Naive thymus-derived CD4-positive, alpha-beta T cell (primary cell): Measurements from ENCODE around the gene STIM1. TPM values are rescaled to one million over a fixed set of nuclear protein-coding genes. Genes with fewer than 3 reads are reported as not detected.

Experiments used
- ATAC-seq: fragments of 150-1000 bp; cut with Tn5 transposase; 2 replicates; pipeline ENCODE4 v1.10.0; 2021; ENCODE audit warnings: mild to moderate bottlenecking, moderate library complexity
- CTCF ChIA-PET: fragments of 350-600 bp; sonication (Branson Sonifier 250); formaldehyde crosslinking; loops from one replicate; lab custom pipeline; 2021; ENCODE audit warnings: antibody characterized with exemption; lab: Charles Lee
- POLR2A ChIA-PET: fragments of 350-600 bp; sonication (Branson Sonifier 250); formaldehyde crosslinking; loops from one replicate; lab custom pipeline; 2021; ENCODE audit warnings: antibody characterized with exemption, inconsistent platforms; lab: Charles Lee
- DNase-seq, 9 donors: peaks; one replicate each; pipeline versions ENCODE4 v3.0.0 to v3.0.0-alpha.2; 2020 to 2022; ENCODE audit warnings: mixed read lengths in 1 of 9
- H3K27ac ChIP-seq: one replicate; pipeline ENCODE4 v1.7.0; 2013; ENCODE audit warnings: mild to moderate bottlenecking, low read depth, low read length, moderate library complexity
- H3K27me3 ChIP-seq, 2 donors: one replicate each; pipeline ENCODE4 v1.7.0; 2013; ENCODE audit warnings: low read length in 2 of 2, mild to moderate bottlenecking in 2 of 2, moderate library complexity in 2 of 2; ENCODE audit not compliant: control insufficient read depth in 2 of 2, insufficient read depth in 2 of 2
- H3K36me3 ChIP-seq, 3 experiments: 1 replicate in 2 of 3; 2 replicates in 1 of 3; pipeline ENCODE4 v1.7.0; 2013; ENCODE audit warnings: low read length in 3 of 3, mild to moderate bottlenecking in 3 of 3, moderate library complexity in 1 of 3; ENCODE audit not compliant: insufficient read depth in 3 of 3, control insufficient read depth in 2 of 3
- H3K4me1 ChIP-seq, 2 donors: one replicate each; pipeline ENCODE4 v1.7.0; 2013; ENCODE audit warnings: low read length in 2 of 2, mild to moderate bottlenecking in 2 of 2, moderate library complexity in 1 of 2; ENCODE audit not compliant: control insufficient read depth in 2 of 2, insufficient read depth in 2 of 2
- H3K4me3 ChIP-seq: 2 replicates; pipeline ENCODE4 v1.7.0; 2013; ENCODE audit warnings: mild to moderate bottlenecking, low read length
- H3K9me3 ChIP-seq, 3 experiments: 1 replicate in 2 of 3; 2 replicates in 1 of 3; pipeline ENCODE4 v1.7.0; 2013; ENCODE audit warnings: low read length in 3 of 3; ENCODE audit not compliant: control insufficient read depth in 2 of 3
- H3K27ac Mint-ChIP-seq, 9 donors: one replicate each; pipeline ENCODE4 v1.8.0; 2020 to 2022; ENCODE audit warnings: mixed read lengths in 9 of 9, mild to moderate bottlenecking in 8 of 9, moderate library complexity in 5 of 9, inconsistent platforms in 2 of 9
- H3K27me3 Mint-ChIP-seq, 5 donors: one replicate each; pipeline ENCODE4 v1.8.0; 2021 to 2022; ENCODE audit warnings: mixed read lengths in 5 of 5, mild to moderate bottlenecking in 1 of 5
- H3K36me3 Mint-ChIP-seq, 5 donors: one replicate each; pipeline ENCODE4 v1.8.0; 2020 to 2022; ENCODE audit warnings: mixed read lengths in 5 of 5, mild to moderate bottlenecking in 3 of 5, inconsistent platforms in 1 of 5
- H3K4me1 Mint-ChIP-seq, 7 donors: one replicate each; pipeline ENCODE4 v1.8.0; 2020 to 2022; ENCODE audit warnings: mixed read lengths in 7 of 7, mild to moderate bottlenecking in 3 of 7, inconsistent platforms in 1 of 7
- H3K4me3 Mint-ChIP-seq, 10 donors: one replicate each; pipeline ENCODE4 v1.8.0; 2020 to 2022; ENCODE audit warnings: mild to moderate bottlenecking in 10 of 10, mixed read lengths in 10 of 10, moderate library complexity in 6 of 10, inconsistent platforms in 2 of 10
- H3K9me3 Mint-ChIP-seq, 11 donors: one replicate each; pipeline ENCODE4 v1.8.0; 2020 to 2022; ENCODE audit warnings: mixed read lengths in 11 of 11, mild to moderate bottlenecking in 4 of 11, inconsistent platforms in 1 of 11, moderate library complexity in 1 of 11
- intact Hi-C, 2 donors: fragments of 100-400 bp; cut with micrococcal nuclease; formaldehyde crosslinking; loops; one replicate each; pipeline ENCODE4 v1.15.1; 2023
- polyA plus RNA-seq, 2 donors: library from polyadenylated mRNA; unstranded; fragments of 300-500 nt; fragmentation: Illumina TruSeq; gene quantifications; one replicate each; pipeline ENCODE4 v1.2.3, GENCODE V29; 2021
- total RNA-seq, 6 experiments: library from RNA in 5 of 6; stranded (reverse) in 5 of 6; gene quantifications; 1 replicate in 5 of 6; 2 replicates in 1 of 6; pipeline ENCODE4 v1.2.3 and lab custom pipeline; 2021 to 2026

The STIM1 gene
- total and polyA plus RNA-seq, 7 experiments from 2014 or later, result 38.4 to 117 (median 99.0) TPM

DNA sequence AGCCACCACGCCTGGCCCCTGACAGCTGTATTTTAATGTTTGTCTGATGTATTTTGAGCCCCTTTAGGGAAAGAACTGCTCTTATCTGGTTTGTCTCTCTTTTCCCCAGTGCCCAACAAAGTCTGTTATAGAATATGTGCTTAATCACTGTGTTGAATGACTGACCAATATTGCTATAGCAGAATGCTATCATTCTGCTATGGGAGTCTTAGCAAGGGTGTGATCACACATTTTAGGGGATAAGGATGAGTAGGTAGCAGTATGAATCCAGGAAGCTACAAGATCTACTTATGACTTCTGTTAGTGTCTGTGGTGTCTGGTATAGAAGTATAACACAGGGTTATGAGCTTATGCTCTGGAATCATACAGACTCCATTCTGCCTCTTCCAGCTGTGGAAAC, 121.6 kb downstream of the STIM1 start:
- POLR2A ChIA-PET, result interaction anchor here (0.8 to 3.8 kb wide), 3 partner anchors 10 to 122 kb away, joined by 3 to 14 read pairs (median 10); partner anchors contain the start of gene STIM1

DNA sequence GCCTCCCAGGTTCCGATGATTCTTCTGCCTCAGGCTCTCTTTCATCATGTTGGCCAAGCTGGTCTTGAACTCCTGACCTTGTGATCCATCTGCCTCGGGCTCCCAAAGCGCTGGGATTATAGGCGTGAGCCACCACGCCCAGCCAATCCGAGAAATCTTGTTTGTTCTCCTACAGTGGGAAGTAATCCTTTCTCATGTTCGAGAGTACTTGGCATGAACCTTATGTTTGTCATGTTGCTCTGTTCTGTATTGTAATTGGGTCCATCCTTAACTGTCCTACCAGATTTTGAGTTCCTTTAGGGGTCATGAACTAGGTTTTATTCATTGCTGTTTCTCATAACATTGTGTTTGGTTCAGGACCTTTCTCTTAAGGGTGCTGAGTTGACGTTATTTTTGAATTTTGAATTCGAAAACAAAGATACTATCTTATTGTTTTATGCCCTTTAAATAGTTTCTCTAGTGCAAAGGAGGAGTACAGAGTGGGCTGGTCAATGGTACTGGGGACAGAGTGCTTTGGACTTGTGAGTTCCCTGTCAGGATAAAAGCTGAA, 125.7 kb downstream of the STIM1 start:
- CTCF ChIA-PET, result interaction anchor here (0.7 kb wide), 1 partner anchor 12 kb away, joined by 4 read pairs; no protein-coding TSS in a partner anchor
- ATAC-seq, result no peak
- intact Hi-C loops, result no loop called here
- POLR2A ChIA-PET, result no interaction called here
- H3K36me3 ChIP-seq, result no peaks in the 10 kb centered on the region
- Mint-ChIP-seq H3K27ac (peak overlapping the region in 7 of 9 donors; percentile 1 to 86 (median 37)), H3K9me3 (no peaks in the 10 kb centered on the region), H3K4me1 (peaks cover 52 to 94% (median 89%) of the 10 kb centered on the region in 7 donors), H3K36me3 (peaks cover 4 to 24% (median 9%) of the 10 kb centered on the region in 5 donors), H3K4me3 (peak overlapping the region in 1 of 10 donors; percentile 29), H3K27me3 (no peaks in the 10 kb centered on the region)
- peaks cover 27 to 38% of the 10 kb centered on the region in 2 donors for H3K4me1 ChIP-seq
- no peak for DNase-seq
- no peaks in the 10 kb centered on the region for H3K27me3 ChIP-seq
- no peak overlapping the region for H3K4me3 ChIP-seq
- H3K9me3 ChIP-seq, result no peaks in the 10 kb centered on the region
- H3K27ac ChIP-seq, result no peak overlapping the region

More for the DNA sequence above, 121.6 kb downstream of the STIM1 start:
- Mint-ChIP-seq H3K27me3 (no peaks in the 10 kb centered on the region), H3K36me3 (peaks cover 13 to 42% (median 21%) of the 10 kb centered on the region in 5 donors), H3K27ac (peak overlapping the region in 3 of 9 donors; percentile 15 to 77 (median 43)), H3K4me3 (no peak overlapping the region), H3K9me3 (no peaks in the 10 kb centered on the region), H3K4me1 (peaks cover 47 to 89% (median 80%) of the 10 kb centered on the region in 7 donors)
- ATAC-seq, result no peak
- no peaks in the 10 kb centered on the region for H3K9me3 ChIP-seq
- no peaks in the 10 kb centered on the region for H3K27me3 ChIP-seq
- intact Hi-C loops, result loop anchor here in 1 of 2 donors (1.0 kb wide), 1 partner anchor 8 kb away; no protein-coding TSS in a partner anchor
- peaks cover 7 to 15% of the 10 kb centered on the region in 2 donors for H3K4me1 ChIP-seq
- H3K36me3 ChIP-seq, result no peaks in the 10 kb centered on the region
- H3K4me3 ChIP-seq, result no peak overlapping the region
- no peak for DNase-seq
- CTCF ChIA-PET, result interaction anchor here (0.6 to 0.9 kb wide), 3 partner anchors 35 to 122 kb away, joined by 3 read pairs; no protein-coding TSS in a partner anchor
- H3K27ac ChIP-seq, result no peak overlapping the region

DNA sequence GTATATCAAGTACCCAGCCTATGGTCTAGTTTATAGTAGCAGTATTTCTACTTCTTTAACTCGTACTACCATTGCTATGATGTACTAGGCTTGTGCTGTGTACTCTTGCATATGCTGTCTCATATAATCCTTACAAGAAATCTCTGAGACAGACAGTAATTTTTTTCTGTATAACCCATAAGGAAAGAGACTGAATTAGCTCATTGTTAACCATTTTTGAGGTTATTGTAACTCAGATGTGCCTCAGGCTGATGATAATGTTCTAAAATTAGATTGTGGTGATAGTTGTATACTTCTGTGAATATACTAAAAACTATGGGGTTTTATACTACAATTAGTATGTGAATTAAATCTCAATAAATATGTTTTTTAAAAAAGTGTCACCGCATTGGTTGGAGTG, 127.0 kb downstream of the STIM1 start:
- Mint-ChIP-seq H3K4me3 (peak overlapping the region in 1 of 10 donors; percentile 4), H3K36me3 (peaks cover 4 to 25% (median 11%) of the 10 kb centered on the region in 5 donors), H3K27me3 (no peaks in the 10 kb centered on the region), H3K9me3 (no peaks in the 10 kb centered on the region), H3K4me1 (peaks cover 55 to 97% (median 93%) of the 10 kb centered on the region in 7 donors), H3K27ac (peak overlapping the region in 7 of 9 donors; percentile 13 to 86 (median 37))
- POLR2A ChIA-PET, result interaction anchor here (0.7 to 1.9 kb wide), 2 partner anchors 12 to 35 kb away, joined by 3 to 6 read pairs; no protein-coding TSS in a partner anchor
- Histone ChIP-seq H3K27me3 (no peaks in the 10 kb centered on the region), H3K36me3 (no peaks in the 10 kb centered on the region), H3K27ac (no peak overlapping the region), H3K9me3 (no peaks in the 10 kb centered on the region), H3K4me3 (no peak overlapping the region), H3K4me1 (peaks cover 27 to 40% of the 10 kb centered on the region in 2 donors)
- intact Hi-C loops, result loop anchor here in 1 of 2 donors (2.0 kb wide), 1 partner anchor 14 kb away; no protein-coding TSS in a partner anchor
- DNase-seq, result no peak
- CTCF ChIA-PET, result interaction anchor here (0.6 to 4.5 kb wide), 2 partner anchors 129 to 133 kb away, joined by 5 to 45 read pairs; no protein-coding TSS in a partner anchor
- ATAC-seq, result no peak

DNA sequence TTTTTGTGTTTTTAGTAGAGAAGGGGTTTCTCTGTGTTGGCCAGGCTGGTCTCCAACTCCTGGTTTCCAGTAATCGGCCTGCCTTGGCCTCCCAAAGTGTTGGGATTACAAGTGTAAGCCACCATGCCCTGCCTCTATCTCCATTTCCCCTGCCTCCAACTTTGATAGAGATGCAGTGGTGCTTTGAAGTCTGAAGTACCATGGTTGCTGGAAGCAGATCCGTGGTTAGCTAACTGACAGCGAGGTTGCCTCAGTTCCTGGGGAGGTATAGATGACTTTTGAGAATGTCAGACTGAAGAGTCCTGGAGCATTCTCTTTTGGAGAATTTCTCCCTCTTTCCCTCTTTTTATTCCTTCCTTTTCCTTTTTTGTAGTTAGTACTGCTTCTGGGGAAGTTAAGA, 127.6 kb downstream of the STIM1 start:
- Mint-ChIP-seq H3K4me3 (peak overlapping the region in 8 of 10 donors; percentile 13 to 51 (median 34)), H3K9me3 (peaks cover 0 to 2% (median 0%) of the 10 kb centered on the region in 11 donors), H3K27me3 (no peaks in the 10 kb centered on the region), H3K4me1 (peaks cover 58 to 97% (median 94%) of the 10 kb centered on the region in 7 donors), H3K36me3 (peaks cover 4 to 29% (median 13%) of the 10 kb centered on the region in 5 donors), H3K27ac (peak overlapping the region; percentile 12 to 86 (median 63))
- DNase-seq (no peak), ATAC-seq (no peak)
- intact Hi-C loops, result loop anchor here in 1 of 2 donors (2.0 kb wide), 1 partner anchor 14 kb away; no protein-coding TSS in a partner anchor
- H3K9me3 ChIP-seq, result no peaks in the 10 kb centered on the region
- ChIA-PET POLR2A (interaction anchor here (0.6 to 2.0 kb wide), 4 partner anchors 13 to 128 kb away, joined by 3 to 14 read pairs (median 4); partner anchors contain the start of gene STIM1), CTCF (interaction anchor here (1.4 to 4.5 kb wide), 3 partner anchors 89 to 133 kb away, joined by 6 to 45 read pairs (median 8); no protein-coding TSS in a partner anchor)
- H3K36me3 ChIP-seq, result no peaks in the 10 kb centered on the region
- no peak overlapping the region for H3K4me3 ChIP-seq
- peaks cover 27 to 40% of the 10 kb centered on the region in 2 donors for H3K4me1 ChIP-seq
- no peak overlapping the region for H3K27ac ChIP-seq
- no peaks in the 10 kb centered on the region for H3K27me3 ChIP-seq

DNA sequence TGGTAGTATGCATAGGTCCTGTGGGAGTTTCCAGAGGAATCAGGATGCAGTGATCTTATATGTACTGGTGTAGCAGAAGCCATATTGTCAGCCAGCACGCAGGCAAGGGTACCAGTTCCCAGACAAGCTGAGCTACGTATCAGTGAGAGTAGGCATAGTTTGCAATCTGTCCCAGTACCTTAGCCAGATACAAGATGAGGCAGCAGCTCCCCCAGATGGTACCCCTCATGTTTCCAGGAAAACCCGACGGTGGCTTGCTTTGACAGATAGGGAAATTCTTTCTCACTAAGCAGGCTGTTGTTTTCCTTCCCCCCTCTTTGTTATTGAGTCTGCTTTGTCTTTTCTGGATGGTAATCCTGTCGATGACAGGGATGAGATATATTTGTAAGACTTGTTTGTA, 129.4 kb downstream of the STIM1 start:
- H3K36me3 ChIP-seq, result no peaks in the 10 kb centered on the region
- H3K4me1 Mint-ChIP-seq, result peaks cover 53 to 99% (median 93%) of the 10 kb centered on the region in 7 donors
- no peaks in the 10 kb centered on the region for H3K27me3 ChIP-seq
- peak overlapping the region in 8 of 10 donors; percentile 1 to 43 (median 3) for H3K4me3 Mint-ChIP-seq
- peaks cover 4 to 36% (median 7%) of the 10 kb centered on the region in 5 donors for H3K36me3 Mint-ChIP-seq
- H3K27ac ChIP-seq, result peak overlapping the region; percentile 5
- no peak overlapping the region for H3K4me3 ChIP-seq
- ChIA-PET POLR2A (interaction anchor here (0.6 to 2.0 kb wide), 7 partner anchors 22 to 177 kb away, joined by 3 to 14 read pairs (median 4); partner anchors contain the start of genes PGAP2, RHOG and STIM1), CTCF (interaction anchor here (1.0 to 4.5 kb wide), 6 partner anchors 42 to 139 kb away, joined by 3 to 45 read pairs (median 8); partner anchors contain the start of gene STIM1)
- ATAC-seq (peak; percentile 69), DNase-seq (peak in 8 of 9 donors; percentile 23 to 55 (median 36))
- H3K27ac Mint-ChIP-seq, result peak overlapping the region in 8 of 9 donors; percentile 26 to 90 (median 82)
- peaks cover 20 to 45% of the 10 kb centered on the region in 2 donors for H3K4me1 ChIP-seq
- no peaks in the 10 kb centered on the region for H3K27me3 Mint-ChIP-seq
- intact Hi-C loops, result loop anchor here (1.0 to 5.0 kb wide), 10 partner anchors 16 to 161 kb away; partner anchors contain the start of gene STIM1 (in 1 of the 2)
- H3K9me3 Mint-ChIP-seq, result peaks cover 0 to 2% (median 0%) of the 10 kb centered on the region in 11 donors
- no peaks in the 10 kb centered on the region for H3K9me3 ChIP-seq

DNA sequence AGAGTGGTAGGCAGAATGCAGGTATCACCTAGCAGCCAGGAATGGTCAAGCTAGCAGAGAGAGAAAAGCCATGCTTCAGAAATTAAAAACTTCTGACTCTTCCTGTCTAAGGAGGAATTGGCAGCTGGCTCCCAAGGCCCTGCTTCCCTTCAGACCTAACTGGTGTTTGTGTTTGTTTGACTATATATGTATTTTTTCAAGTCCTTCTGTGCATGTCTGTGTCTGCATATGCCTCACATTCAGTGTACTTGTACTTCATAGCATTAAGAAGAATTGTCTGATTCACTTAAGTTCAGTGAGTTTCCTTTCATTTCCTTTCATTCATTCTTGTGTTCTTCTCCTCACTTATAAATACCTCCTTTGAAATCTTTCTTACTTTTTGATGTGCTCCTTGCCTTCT, 130.2 kb downstream of the STIM1 start:
- no peaks in the 10 kb centered on the region for H3K36me3 ChIP-seq
- DNase-seq, result no peak
- H3K36me3 Mint-ChIP-seq, result peaks cover 5 to 33% (median 6%) of the 10 kb centered on the region in 5 donors
- peaks cover 26 to 45% of the 10 kb centered on the region in 2 donors for H3K4me1 ChIP-seq
- H3K27ac Mint-ChIP-seq, result peak overlapping the region; percentile 6 to 90 (median 79)
- peak overlapping the region; percentile 24 for H3K27ac ChIP-seq
- intact Hi-C loops, result loop anchor here (1.0 to 5.0 kb wide), 10 partner anchors 16 to 161 kb away; partner anchors contain the start of gene STIM1 (in 1 of the 2)
- H3K4me3 ChIP-seq, result no peak overlapping the region
- ChIA-PET POLR2A (interaction anchor here (1.2 to 1.3 kb wide), 2 partner anchors 137 to 144 kb away, joined by 5 read pairs; partner anchors contain the start of gene RHOG), CTCF (interaction anchor here (1.1 to 4.5 kb wide), 3 partner anchors 10 to 136 kb away, joined by 4 to 45 read pairs (median 17); partner anchors contain the start of gene STIM1)
- H3K27me3 ChIP-seq, result no peaks in the 10 kb centered on the region
- H3K9me3 Mint-ChIP-seq, result peaks cover 0 to 3% (median 0%) of the 10 kb centered on the region in 11 donors
- no peak for ATAC-seq
- H3K4me3 Mint-ChIP-seq, result peak overlapping the region in 3 of 10 donors; percentile 2 to 19 (median 3)
- H3K27me3 Mint-ChIP-seq, result no peaks in the 10 kb centered on the region
- H3K9me3 ChIP-seq, result no peaks in the 10 kb centered on the region
- peaks cover 54 to 99% (median 93%) of the 10 kb centered on the region in 7 donors for H3K4me1 Mint-ChIP-seq
